ENCODE measurements around the gene SOX8. TPM values are rescaled to one million over a fixed set of nuclear protein-coding genes. Genes with fewer than 3 reads are reported as not detected.

SOX8 gene
- total and polyA plus RNA-seq, 7 experiments from 2014 or later, result 0.07 to 5.4 (median 3.1) TPM

GRCh38 chr16:1013593-1013900, 32.0 kb downstream of the SOX8 start:
- peaks cover 0 to 13% (median 4%) of the 10 kb centered on the region in 7 donors for H3K4me1 Mint-ChIP-seq
- no peaks in the 10 kb centered on the region for H3K9me3 Mint-ChIP-seq
- POLR2A ChIA-PET, result no interaction called here
- Histone ChIP-seq H3K27ac (ENCODE audit: low read depth, low read length) (no peak overlapping the region), H3K4me3 (ENCODE audit: low read length) (no peak overlapping the region), H3K36me3 (ENCODE audit: control insufficient read depth in 2 of 3, insufficient read depth in 3 of 3, low read length in 3 of 3) (no peaks in the 10 kb centered on the region), H3K9me3 (ENCODE audit: control insufficient read depth in 2 of 3, low read length in 3 of 3) (no peaks in the 10 kb centered on the region), H3K27me3 (ENCODE audit: control insufficient read depth in 2 of 2, insufficient read depth in 2 of 2, low read length in 2 of 2) (no peaks in the 10 kb centered on the region), H3K4me1 (ENCODE audit: control insufficient read depth in 2 of 2, insufficient read depth in 2 of 2, low read length in 2 of 2) (peaks cover 0 to 4% of the 10 kb centered on the region in 2 donors)
- no peak overlapping the region for H3K4me3 Mint-ChIP-seq
- no peak for ATAC-seq
- H3K27ac Mint-ChIP-seq, result no peak overlapping the region
- DNase-seq, result no peak
- H3K36me3 Mint-ChIP-seq, result no peaks in the 10 kb centered on the region
- CTCF ChIA-PET, result no interaction called here
- peaks cover 0 to 7% (median 0%) of the 10 kb centered on the region in 5 donors for H3K27me3 Mint-ChIP-seq
- intact Hi-C loops (cut with micrococcal nuclease), result no loop called here

DNA sequence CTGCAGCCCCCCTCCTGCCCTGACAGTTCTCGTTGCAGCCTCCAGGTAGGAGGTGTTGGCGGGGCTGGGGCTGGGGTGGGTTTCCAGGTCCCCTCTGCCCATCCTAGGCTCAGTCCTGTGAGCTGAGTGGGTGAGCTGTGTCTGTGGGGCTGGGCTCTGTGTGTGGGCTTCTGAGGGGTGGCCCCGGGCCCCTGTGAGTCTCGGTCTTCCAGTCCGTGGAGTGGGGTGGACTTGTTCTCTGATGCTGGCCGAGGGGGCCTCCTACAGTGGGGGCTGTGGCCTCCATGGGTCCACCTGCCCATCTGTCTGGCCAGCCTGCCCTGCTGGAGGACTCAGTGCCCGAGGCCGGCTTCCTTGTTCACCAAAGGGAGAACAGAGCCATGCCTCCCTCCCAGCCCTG, 32.7 kb downstream of the SOX8 start:
- Histone ChIP-seq H3K4me3 (ENCODE audit: low read length) (no peak overlapping the region), H3K27me3 (ENCODE audit: control insufficient read depth in 2 of 2, insufficient read depth in 2 of 2, low read length in 2 of 2) (no peaks in the 10 kb centered on the region), H3K4me1 (ENCODE audit: control insufficient read depth in 2 of 2, insufficient read depth in 2 of 2, low read length in 2 of 2) (peaks cover 0 to 4% of the 10 kb centered on the region in 2 donors), H3K36me3 (ENCODE audit: control insufficient read depth in 2 of 3, insufficient read depth in 3 of 3, low read length in 3 of 3) (no peaks in the 10 kb centered on the region), H3K27ac (ENCODE audit: low read depth, low read length) (no peak overlapping the region), H3K9me3 (ENCODE audit: control insufficient read depth in 2 of 3, low read length in 3 of 3) (no peaks in the 10 kb centered on the region)
- H3K4me1 Mint-ChIP-seq, result peaks cover 0 to 10% (median 4%) of the 10 kb centered on the region in 7 donors
- H3K27ac Mint-ChIP-seq, result no peak overlapping the region
- peaks cover 0 to 2% (median 0%) of the 10 kb centered on the region in 11 donors for H3K9me3 Mint-ChIP-seq
- intact Hi-C loops (cut with micrococcal nuclease), result no loop called here
- no peaks in the 10 kb centered on the region for H3K36me3 Mint-ChIP-seq
- ChIA-PET POLR2A (no interaction called here), CTCF (no interaction called here)
- no peak for DNase-seq
- H3K27me3 Mint-ChIP-seq, result peaks cover 0 to 4% (median 0%) of the 10 kb centered on the region in 5 donors
- ATAC-seq, result no peak
- H3K4me3 Mint-ChIP-seq, result no peak overlapping the region

- intact Hi-C loops (cut with micrococcal nuclease), result no loop called here
- H3K9me3 ChIP-seq (ENCODE audit: control insufficient read depth in 2 of 3, low read length in 3 of 3), result no peaks in the 10 kb centered on the region
- Mint-ChIP-seq H3K4me1 (peaks cover 0 to 6% (median 0%) of the 10 kb centered on the region in 7 donors), H3K27me3 (peaks cover 0 to 4% (median 0%) of the 10 kb centered on the region in 5 donors), H3K9me3 (peaks cover 0 to 2% (median 0%) of the 10 kb centered on the region in 11 donors), H3K36me3 (no peaks in the 10 kb centered on the region), H3K4me3 (no peak overlapping the region), H3K27ac (no peak overlapping the region)
- H3K4me1 ChIP-seq (ENCODE audit: control insufficient read depth in 2 of 2, insufficient read depth in 2 of 2, low read length in 2 of 2), result no peaks in the 10 kb centered on the region
- H3K27me3 ChIP-seq (ENCODE audit: control insufficient read depth in 2 of 2, insufficient read depth in 2 of 2, low read length in 2 of 2), result no peaks in the 10 kb centered on the region
- no peak overlapping the region for H3K4me3 ChIP-seq (ENCODE audit: low read length)
- no peak overlapping the region for H3K27ac ChIP-seq (ENCODE audit: low read depth, low read length)
- DNase-seq (no peak), ATAC-seq (no peak)
- H3K36me3 ChIP-seq (ENCODE audit: control insufficient read depth in 2 of 3, insufficient read depth in 3 of 3, low read length in 3 of 3), result no peaks in the 10 kb centered on the region
- POLR2A ChIA-PET, result no interaction called here
- CTCF ChIA-PET, result no interaction called here
Observed at GRCh38 chr16:1014771-1015495, 33.4 kb downstream of the SOX8 start.

- Mint-ChIP-seq H3K4me1 (peaks cover 0 to 6% (median 0%) of the 10 kb centered on the region in 7 donors), H3K27me3 (no peaks in the 10 kb centered on the region), H3K4me3 (no peak overlapping the region), H3K36me3 (no peaks in the 10 kb centered on the region), H3K27ac (peak overlapping the region in 1 of 9 donors; percentile 34), H3K9me3 (peaks cover 0 to 2% (median 0%) of the 10 kb centered on the region in 11 donors)
- CTCF ChIA-PET, result no interaction called here
- DNase-seq, result no peak
- intact Hi-C loops (cut with micrococcal nuclease), result no loop called here
- no peak for ATAC-seq
- H3K9me3 ChIP-seq (ENCODE audit: control insufficient read depth in 2 of 3, low read length in 3 of 3), result no peaks in the 10 kb centered on the region
- no peak overlapping the region for H3K27ac ChIP-seq (ENCODE audit: low read depth, low read length)
- POLR2A ChIA-PET, result interaction anchor here (0.6 to 1.0 kb wide), 3 partner anchors 9 to 62 kb away, joined by 3 to 4 read pairs (median 3); no protein-coding TSS in a partner anchor
- no peaks in the 10 kb centered on the region for H3K27me3 ChIP-seq (ENCODE audit: control insufficient read depth in 2 of 2, insufficient read depth in 2 of 2, low read length in 2 of 2)
- H3K4me1 ChIP-seq (ENCODE audit: control insufficient read depth in 2 of 2, insufficient read depth in 2 of 2, low read length in 2 of 2), result no peaks in the 10 kb centered on the region
- no peak overlapping the region for H3K4me3 ChIP-seq (ENCODE audit: low read length)
- H3K36me3 ChIP-seq (ENCODE audit: control insufficient read depth in 2 of 3, insufficient read depth in 3 of 3, low read length in 3 of 3), result no peaks in the 10 kb centered on the region
Observed at GRCh38 chr16:1018447-1019198, 37.1 kb downstream of the SOX8 start.

DNA sequence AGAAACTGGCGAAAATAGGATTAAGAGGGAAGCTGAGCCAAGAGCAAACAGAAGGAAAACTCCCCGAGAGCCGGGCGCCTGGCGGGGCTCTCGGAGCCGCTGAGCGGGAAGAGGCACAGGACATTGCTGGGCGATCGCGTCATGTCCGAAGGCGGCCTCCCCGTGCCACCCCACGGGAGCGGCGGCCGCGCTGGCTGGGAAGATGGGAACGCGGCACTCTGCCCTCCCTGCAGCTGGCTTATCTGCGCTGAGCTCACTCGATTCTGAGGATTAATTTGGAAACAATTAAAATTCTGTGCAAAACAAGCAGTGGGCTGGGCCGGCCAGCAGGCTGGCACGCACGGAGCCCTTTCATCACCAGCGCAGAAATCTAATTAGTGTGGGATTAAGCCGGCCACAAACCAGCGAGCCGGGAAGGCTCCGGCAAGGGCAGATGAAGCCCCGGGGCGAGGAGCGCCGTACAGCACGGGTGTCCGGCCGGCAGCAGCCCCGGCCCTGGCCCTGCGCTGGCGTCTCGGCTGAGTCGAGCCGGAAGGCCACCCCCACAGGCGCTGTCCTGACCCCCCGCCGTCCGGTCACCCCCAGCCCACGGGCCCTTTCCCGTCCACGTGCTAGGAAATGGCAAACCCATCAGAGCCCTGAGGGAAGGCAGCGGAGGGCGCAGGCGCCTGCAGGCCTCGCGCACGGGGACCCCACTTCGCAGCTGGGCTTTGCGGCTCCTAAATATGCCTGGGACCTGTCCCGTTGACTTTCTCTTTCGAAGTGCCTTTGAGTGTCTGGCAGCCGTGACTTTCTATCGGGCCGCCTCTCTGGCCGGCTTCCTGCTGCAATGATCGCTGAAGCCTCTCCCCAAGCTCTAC, 37.9 kb downstream of the SOX8 start:
- no peak for DNase-seq
- Mint-ChIP-seq H3K36me3 (no peaks in the 10 kb centered on the region), H3K27me3 (no peaks in the 10 kb centered on the region), H3K4me3 (no peak overlapping the region), H3K4me1 (peaks cover 0 to 6% (median 0%) of the 10 kb centered on the region in 7 donors), H3K27ac (peak overlapping the region in 1 of 9 donors; percentile 62), H3K9me3 (peaks cover 0 to 2% (median 0%) of the 10 kb centered on the region in 11 donors)
- Histone ChIP-seq H3K4me3 (ENCODE audit: low read length) (no peak overlapping the region), H3K4me1 (ENCODE audit: control insufficient read depth in 2 of 2, insufficient read depth in 2 of 2, low read length in 2 of 2) (no peaks in the 10 kb centered on the region), H3K9me3 (ENCODE audit: control insufficient read depth in 2 of 3, low read length in 3 of 3) (no peaks in the 10 kb centered on the region), H3K27me3 (ENCODE audit: control insufficient read depth in 2 of 2, insufficient read depth in 2 of 2, low read length in 2 of 2) (no peaks in the 10 kb centered on the region), H3K36me3 (ENCODE audit: control insufficient read depth in 2 of 3, insufficient read depth in 3 of 3, low read length in 3 of 3) (no peaks in the 10 kb centered on the region), H3K27ac (ENCODE audit: low read depth, low read length) (no peak overlapping the region)
- ATAC-seq, result no peak
- intact Hi-C loops (cut with micrococcal nuclease), result no loop called here
- ChIA-PET POLR2A (interaction anchor here (0.6 to 0.8 kb wide), 2 partner anchors 12 to 63 kb away, joined by 3 to 4 read pairs; no protein-coding TSS in a partner anchor), CTCF (no interaction called here)

- H3K4me3 ChIP-seq (ENCODE audit: low read length), result no peak overlapping the region
- peaks cover 0 to 2% (median 0%) of the 10 kb centered on the region in 11 donors for H3K9me3 Mint-ChIP-seq
- POLR2A ChIA-PET, result interaction anchor here (0.5 kb wide), 1 partner anchor 14 kb away, joined by 4 read pairs; no protein-coding TSS in a partner anchor
- no peak overlapping the region for H3K27ac ChIP-seq (ENCODE audit: low read depth, low read length)
- H3K4me3 Mint-ChIP-seq, result no peak overlapping the region
- CTCF ChIA-PET, result no interaction called here
- H3K4me1 Mint-ChIP-seq, result peaks cover 0 to 6% (median 0%) of the 10 kb centered on the region in 7 donors
- H3K27me3 ChIP-seq (ENCODE audit: control insufficient read depth in 2 of 2, insufficient read depth in 2 of 2, low read length in 2 of 2), result no peaks in the 10 kb centered on the region
- H3K36me3 ChIP-seq (ENCODE audit: control insufficient read depth in 2 of 3, insufficient read depth in 3 of 3, low read length in 3 of 3), result no peaks in the 10 kb centered on the region
- H3K9me3 ChIP-seq (ENCODE audit: control insufficient read depth in 2 of 3, low read length in 3 of 3), result no peaks in the 10 kb centered on the region
- no peaks in the 10 kb centered on the region for H3K36me3 Mint-ChIP-seq
- ATAC-seq (no peak), DNase-seq (no peak)
- peak overlapping the region in 1 of 9 donors; percentile 62 for H3K27ac Mint-ChIP-seq
- intact Hi-C loops (cut with micrococcal nuclease), result no loop called here
- no peaks in the 10 kb centered on the region for H3K27me3 Mint-ChIP-seq
- H3K4me1 ChIP-seq (ENCODE audit: control insufficient read depth in 2 of 2, insufficient read depth in 2 of 2, low read length in 2 of 2), result no peaks in the 10 kb centered on the region
Observed at GRCh38 chr16:1020091-1020399, 38.5 kb downstream of the SOX8 start.
